Astrocyte of the cerebellum (primary cell): ENCODE results near the gene ARID1B.

Source experiments
- DNase-seq: peaks from one replicate; pipeline ENCODE4 v3.0.0-alpha.2; 2011; ENCODE audit warnings: low read depth
- H3K4me3 ChIP-seq: 2 replicates; pipeline ENCODE4 v1.5.1; 2011; ENCODE audit warnings: mild to moderate bottlenecking, low read depth, low read length, moderate library complexity
- in situ Hi-C: cut with HindIII; loops from 2 replicates; pipeline ENCODE4 v1.10.0; 2017; ENCODE audit warnings: low sequenced_read_pairs
- TF ChIP-seq, protein P1 (sequence below): IDR thresholded peaks from 2 replicates; pipeline ENCODE4 v1.5.1; 2012; ENCODE audit warnings: low read length, low read depth, moderate library complexity, mild to moderate bottlenecking; ENCODE audit errors: missing control alignments

Gene ARID1B

DNA sequence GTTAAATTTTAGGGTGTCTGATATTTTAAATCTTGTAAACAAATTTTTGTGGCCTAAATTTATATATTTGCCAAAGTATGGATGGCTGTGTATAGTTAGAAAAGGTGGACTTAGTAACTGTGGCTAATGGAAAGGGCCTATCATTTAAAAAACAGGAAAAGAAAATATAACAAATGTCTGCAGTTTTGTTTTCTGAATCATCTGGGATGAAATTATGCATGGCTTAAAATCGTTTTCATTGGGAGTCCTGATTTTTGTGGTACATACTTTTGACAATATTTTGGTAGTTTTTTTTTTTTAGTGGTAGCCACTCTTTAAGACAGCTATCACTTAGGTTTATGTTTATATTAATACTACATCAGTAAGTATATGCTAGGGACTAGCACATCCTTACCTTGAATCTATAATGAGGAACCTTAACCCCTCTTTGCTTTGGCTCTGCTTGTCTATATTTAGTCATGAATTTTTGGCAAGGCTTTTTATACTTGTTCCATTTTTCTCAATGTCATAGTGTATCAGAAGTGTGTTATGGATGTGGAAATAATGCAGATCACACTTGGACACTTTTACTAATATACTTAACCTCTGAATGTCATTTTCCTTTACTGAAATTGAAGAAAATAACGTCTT lies 5.6 kb downstream of the ARID1B start:
- in situ Hi-C loops = no loop called here
- H3K4me3 ChIP-seq = peak overlapping the region; percentile 52
- no peak for DNase-seq
- TF ChIP-seq, protein P1, sequence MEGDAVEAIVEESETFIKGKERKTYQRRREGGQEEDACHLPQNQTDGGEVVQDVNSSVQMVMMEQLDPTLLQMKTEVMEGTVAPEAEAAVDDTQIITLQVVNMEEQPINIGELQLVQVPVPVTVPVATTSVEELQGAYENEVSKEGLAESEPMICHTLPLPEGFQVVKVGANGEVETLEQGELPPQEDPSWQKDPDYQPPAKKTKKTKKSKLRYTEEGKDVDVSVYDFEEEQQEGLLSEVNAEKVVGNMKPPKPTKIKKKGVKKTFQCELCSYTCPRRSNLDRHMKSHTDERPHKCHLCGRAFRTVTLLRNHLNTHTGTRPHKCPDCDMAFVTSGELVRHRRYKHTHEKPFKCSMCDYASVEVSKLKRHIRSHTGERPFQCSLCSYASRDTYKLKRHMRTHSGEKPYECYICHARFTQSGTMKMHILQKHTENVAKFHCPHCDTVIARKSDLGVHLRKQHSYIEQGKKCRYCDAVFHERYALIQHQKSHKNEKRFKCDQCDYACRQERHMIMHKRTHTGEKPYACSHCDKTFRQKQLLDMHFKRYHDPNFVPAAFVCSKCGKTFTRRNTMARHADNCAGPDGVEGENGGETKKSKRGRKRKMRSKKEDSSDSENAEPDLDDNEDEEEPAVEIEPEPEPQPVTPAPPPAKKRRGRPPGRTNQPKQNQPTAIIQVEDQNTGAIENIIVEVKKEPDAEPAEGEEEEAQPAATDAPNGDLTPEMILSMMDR = no peak

DNA sequence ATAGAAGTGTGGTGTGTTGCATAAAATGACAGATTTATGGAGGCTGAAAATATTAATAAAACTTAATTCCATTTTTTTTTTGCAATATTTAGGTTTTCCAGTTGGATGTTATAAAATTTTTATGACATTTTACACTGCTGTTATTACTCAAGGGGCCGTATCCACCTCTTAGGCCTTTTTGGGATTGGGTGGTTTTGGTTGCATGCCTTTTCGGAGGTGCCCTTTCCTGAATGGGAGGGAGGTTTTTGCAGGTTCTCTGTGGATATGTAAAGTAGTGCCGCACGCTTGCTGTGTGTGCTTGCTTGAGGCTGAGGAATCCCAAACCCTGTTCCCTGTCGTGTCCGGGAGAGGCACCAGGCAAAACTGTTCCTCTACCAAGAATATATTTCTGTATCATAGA lies 6.8 kb downstream of the ARID1B start:
- H3K4me3 ChIP-seq = no peak overlapping the region
- DNase-seq = no peak
- TF ChIP-seq, protein P1 = no peak
- in situ Hi-C loops = no loop called here

DNA sequence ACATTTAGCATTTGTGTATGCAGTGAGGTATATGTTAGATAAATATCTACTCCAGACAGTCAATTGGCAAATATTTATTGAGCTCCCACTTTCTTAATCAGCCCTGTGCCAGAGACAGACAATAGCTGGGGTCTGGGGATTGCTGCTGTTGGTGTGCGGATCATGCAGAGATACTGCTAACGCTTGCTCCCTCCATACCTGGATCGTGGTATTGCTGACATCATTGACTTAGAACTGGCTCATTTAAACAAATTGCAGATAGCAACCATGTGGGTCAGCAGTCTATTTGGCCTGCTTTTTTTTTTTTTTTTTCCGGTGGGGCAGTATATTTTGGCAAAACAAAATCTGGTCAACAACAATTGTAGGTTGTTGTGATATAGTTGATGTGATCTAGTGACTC lies 9.5 kb downstream of the ARID1B start:
- no peak for DNase-seq
- TF ChIP-seq, protein P1 = no peak
- in situ Hi-C loops = no loop called here
- H3K4me3 ChIP-seq = no peak overlapping the region

DNA sequence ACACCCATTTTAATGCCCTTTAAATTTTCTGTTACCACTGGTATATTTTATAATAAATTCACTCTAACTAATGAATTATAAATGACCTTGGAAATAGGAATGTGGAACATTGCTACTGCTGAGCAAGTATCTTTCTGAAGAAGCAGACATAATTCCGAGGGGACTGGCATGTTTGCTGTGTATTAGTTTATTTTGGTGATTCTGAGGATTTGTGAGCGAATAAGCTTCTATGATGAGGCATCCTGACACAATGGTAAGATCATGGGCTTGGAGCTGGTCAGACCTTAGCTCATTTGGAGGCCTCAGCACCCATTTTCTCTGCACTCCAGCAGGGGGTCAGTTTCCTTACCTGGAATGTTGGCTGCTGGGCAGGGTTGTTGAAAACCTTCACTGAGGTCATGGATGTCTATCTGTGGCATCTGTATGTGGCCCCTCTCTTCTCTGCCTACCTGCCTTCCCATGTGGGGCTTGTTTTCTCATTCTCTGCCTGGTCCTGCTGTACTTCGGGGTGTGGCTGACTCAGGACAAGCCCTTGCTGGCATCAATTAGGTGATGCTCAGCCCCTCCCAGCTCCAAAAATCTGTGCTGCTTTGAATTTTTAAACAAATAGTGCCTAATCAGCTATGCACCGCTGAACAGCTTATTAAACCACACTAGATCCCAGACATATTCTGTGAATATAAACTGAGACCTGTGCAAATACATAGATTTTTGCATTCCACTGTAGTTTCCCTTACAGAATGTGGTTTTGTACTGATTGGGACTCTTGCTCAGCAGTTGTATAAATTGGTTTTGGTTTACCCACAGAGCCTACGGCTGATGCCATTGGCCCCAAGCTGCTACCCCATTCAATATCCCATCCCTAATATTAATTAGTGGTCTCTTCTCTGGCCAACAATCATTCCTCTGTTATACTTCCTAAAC lies 10.7 kb downstream of the ARID1B start:
- DNase-seq = no peak
- in situ Hi-C loops = no loop called here
- TF ChIP-seq, protein P1 = no peak

GRCh38 chr6:156789081-156789943 lies 12.1 kb downstream of the ARID1B start:
- H3K4me3 ChIP-seq = no peak overlapping the region
- in situ Hi-C loops = no loop called here
- TF ChIP-seq, protein P1 = no peak
- no peak for DNase-seq

More for the DNA sequence above, 10.7 kb downstream of the ARID1B start:
- no peak overlapping the region for H3K4me3 ChIP-seq

DNA sequence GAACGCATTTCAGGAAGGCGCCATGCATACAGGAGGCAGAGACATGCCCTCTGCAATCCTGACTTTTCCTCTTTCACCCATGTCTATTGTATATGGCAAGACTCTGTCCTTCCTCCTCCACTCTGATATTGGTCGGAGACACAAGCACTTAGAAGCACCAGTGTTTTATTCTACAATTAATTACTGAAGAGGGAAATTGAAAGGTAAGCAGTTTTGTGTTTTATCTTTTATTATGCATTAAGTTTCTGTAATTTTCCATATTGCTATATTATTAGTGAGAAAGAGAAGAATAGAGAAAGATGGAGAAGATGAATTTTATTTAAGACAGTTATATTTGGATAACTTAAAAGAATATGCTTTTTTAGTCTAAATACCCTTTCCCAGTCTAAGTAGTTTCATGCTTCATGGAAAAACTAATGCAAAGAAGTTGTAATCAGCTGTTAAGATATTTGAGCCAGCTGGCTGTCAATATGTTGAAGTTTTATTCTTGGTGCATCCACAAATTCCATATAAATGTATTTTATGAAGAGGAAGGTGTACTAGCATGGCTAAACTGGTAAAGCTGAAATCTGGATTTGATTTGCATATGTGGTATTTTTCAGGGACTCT lies 13.6 kb downstream of the ARID1B start:
- TF ChIP-seq, protein P1 = no peak
- DNase-seq = no peak
- in situ Hi-C loops = no loop called here
- H3K4me3 ChIP-seq = no peak overlapping the region
